SU-DHL-6 (cell line): ENCODE results near the gene NEBL.

Source experiments
- CTCF ChIP-seq: fragments of 200-600 bp; sonication (generic); IDR thresholded peaks from one replicate; pipeline ENCODE4 v1.5.1; 2017; ENCODE audit warnings: antibody characterized with exemption, mild to moderate bottlenecking, low read length, moderate library complexity; ENCODE audit not compliant: insufficient read depth, poor library complexity, severe bottlenecking
- EZH2phosphoT487 ChIP-seq: fragments of 200-600 bp; sonication (generic), shearing (Covaris generic); conservative IDR thresholded peaks from 2 replicates; pipeline ENCODE4 v1.6.1; 2018; ENCODE audit warnings: mild to moderate bottlenecking, antibody characterized with exemption, low read length, moderate library complexity, mixed read lengths

DNA sequence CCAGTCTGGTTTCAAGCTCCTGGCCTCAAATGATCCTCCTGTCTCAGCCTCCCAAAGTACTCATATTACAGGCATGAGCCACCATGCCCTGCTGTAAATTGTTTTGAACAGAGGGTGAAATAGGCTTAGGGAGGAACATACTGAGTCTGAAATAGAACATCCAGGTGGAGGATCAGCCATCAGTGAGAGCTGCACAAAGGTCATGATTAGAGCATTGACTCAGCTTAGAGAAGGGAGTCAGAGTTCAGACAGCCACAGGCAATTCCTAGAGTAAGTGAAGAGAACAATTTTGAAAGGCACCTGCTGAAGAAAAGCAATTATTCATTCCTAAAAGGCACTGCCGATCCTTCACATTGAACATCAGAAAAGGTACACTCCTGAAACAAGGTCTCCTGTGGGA is 15.9 kb upstream of the NEBL start:
- TF ChIP-seq CTCF (no peak), EZH2phosphoT487 (no peak)
